AG20443 (cell line): ENCODE data around the gene SPTBN5.

Source experiments
- DNase-seq: peaks from one replicate; pipeline ENCODE4 v3.0.0; 2012; ENCODE audit warnings: low spot score, mixed read lengths

Gene SPTBN5

DNA sequence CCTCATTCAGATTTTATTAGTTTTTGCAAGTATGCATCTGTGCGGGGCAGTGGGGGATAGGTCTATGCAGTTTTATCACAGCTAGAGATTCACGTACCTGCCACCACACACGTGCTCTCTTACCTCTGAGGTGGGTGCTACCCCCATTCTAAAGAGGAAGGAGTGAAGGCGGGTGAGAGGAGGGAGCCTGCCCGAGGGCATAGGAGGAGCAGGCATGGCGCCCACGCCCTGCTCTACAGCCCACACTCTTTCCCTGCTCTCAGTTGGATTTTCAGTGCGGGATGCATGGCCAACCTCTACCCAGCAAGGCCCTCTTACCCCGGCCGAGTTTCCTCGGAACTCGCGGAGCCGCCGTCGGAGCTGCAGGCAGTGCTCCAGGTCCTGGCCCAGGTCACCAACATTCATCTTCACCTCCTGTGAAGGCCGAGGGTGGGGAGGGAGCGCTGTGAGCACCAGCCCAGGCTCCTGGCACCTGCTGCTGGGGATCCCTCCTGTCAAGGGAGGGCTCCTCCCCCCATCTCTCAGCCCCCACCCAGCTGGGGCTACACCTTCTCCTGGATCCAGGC is 28.3 kb downstream of the SPTBN5 start:
- DNase-seq = no peak

DNA sequence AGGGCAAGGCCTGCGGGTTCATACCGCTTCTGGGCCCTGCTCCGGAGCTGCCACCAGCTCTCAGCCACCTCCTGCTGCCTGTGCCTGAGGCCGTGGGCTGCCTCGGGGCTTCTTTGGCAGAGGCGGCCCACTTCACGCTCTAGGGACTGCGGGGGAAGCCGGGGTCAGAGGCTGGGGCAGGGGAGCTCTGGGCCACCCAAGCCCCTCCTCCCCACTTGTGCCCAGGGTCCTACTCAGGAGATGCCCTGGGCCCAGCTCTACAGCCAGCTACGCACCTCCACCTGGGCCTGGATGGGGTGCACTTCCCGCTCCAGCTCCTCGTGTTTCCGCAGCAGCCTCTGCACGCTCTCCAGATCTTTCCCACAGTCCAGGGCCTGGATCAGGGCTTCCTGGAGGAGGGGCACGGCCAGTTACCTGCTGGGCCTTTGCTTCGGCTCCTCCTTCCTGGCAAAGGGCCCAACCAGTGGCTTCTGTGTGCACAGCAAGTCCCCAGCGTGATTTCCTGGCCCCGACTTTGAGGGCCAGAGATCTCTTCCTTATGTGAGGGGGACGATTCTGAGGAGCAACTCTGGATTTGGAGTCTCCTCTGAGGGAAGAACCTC is 31.2 kb downstream of the SPTBN5 start:
- no peak for DNase-seq

DNA sequence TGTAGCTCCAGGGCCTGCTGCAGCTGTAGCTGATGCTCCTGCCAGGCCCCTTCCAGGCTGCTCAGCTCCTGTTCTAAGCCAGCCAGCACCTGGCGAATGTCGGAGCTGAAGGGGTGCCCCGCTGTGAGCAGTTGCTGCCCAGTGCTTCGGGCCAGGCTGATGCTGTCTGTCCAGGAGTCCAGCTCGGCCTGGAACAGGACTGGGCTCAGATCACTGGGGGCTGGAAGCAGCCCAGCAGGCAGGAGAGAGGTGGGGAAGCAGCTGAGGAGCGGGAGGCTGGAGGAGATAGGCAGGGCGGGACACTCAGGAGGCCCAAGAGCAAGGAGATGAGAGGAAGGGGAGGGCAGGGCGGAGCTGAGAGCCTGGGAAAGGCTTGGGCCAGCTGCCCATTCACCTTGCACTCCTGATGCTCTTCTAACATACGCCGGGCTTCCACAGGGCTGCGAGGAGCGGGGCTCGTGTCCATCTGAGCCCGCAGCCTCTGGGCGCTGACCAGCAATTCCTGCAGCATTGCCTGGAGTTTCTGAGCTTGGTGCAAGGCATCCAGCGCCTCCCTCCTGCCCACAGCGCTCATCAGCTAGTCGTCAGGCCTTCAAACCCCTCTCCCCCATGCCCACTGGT is 32.0 kb downstream of the SPTBN5 start:
- no peak for DNase-seq

DNA sequence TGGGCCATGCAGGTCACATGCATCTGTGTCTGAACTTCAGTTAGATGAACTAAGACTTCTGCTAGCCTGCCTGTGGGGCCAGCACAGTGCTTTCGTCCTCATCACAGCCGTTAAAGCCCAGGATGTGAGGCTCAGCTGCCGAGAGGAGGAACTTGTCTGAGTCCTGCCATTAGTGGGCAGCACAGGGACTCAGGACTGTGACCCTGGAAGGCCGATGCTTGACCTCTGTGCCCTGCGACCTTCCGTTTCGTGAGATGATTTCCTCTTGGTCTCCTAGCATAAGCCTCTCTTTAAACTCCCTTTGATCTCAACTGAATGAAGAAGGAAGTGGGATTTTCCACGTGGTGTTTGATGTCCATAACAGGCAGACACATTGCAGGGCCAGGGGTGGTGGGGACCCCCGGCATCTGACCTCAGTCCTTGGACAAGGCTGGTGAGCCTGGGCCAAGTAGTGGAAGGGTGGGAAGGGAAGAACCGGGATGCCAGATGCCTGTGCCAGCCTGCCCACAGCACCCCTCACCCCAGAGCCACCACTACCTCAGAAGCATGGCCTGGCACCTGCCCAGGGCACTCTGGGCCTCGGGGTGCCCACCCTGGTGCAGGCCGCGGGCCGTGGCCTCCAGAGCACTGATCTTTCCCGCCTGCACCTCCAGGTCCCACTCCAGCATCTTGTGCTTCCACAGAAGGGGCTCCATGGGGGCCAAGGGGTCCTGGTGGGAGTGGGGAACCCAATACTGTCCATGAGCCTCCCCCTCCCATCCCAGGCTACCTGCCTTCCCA is 33.6 kb downstream of the SPTBN5 start:
- no peak for DNase-seq

- no peak for DNase-seq
These were observed 35.1 kb downstream of the SPTBN5 start for GRCh38 chr15:41858756-41859155.

DNA sequence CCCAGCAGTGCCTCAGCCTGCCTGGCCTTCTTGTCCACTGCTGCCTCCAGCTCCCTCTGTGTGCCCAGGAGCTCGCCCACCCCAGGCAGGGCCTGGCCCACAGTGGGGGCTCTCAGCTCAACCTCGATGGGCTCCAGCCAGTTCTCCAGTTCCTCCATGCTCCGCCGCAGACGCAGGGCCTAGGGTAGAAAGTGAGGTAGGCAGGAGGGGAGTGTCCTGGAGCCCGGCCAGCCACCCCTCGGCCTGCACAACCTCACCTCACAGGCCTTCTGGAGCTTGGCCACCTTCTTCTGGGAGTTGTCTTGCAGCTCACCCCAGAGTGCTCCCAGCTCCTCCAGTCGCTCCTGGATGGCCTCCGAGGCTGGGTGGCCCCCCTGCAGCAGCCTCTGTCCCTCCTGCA is 36.5 kb downstream of the SPTBN5 start:
- no peak for DNase-seq

GRCh38 chr15:41856716-41857115 is 37.1 kb downstream of the SPTBN5 start:
- DNase-seq = no peak

GRCh38 chr15:41856262-41856661 is 37.6 kb downstream of the SPTBN5 start:
- no peak for DNase-seq

DNA sequence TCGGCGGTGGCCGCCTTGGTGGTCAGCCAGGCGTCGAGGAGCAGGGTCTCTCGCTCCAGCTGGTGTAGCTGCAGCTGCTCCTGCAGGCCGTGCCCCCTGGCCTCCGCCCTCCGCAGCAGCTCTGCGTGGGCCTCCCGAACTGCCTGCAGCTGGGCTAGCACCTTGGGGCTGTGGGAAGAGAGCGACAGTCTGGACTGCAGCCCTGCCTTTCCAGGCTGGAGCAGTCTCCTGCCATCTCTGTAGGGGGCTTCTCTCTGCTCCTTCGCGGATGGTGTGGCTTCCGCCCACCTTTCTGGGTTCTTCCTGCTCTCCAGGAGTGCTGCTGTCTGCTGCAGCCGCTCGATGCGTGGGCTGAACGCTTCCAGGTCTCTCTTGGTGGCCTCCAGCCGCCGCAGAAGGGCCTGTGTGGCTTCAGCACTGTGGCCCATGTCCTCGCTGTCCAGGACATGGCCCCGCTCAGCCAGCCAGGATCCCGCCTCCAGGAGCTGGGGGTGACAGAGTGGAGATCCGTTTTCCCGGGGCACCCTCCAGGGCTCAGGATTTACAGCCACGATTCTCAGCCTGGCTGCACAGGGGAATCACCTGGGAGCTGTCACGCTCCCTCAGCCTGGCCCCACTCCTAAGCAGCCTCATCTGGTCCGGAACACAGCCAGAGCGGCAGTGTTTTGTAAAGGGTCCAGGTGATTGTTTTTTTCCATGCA is 38.4 kb downstream of the SPTBN5 start:
- DNase-seq = no peak

DNA sequence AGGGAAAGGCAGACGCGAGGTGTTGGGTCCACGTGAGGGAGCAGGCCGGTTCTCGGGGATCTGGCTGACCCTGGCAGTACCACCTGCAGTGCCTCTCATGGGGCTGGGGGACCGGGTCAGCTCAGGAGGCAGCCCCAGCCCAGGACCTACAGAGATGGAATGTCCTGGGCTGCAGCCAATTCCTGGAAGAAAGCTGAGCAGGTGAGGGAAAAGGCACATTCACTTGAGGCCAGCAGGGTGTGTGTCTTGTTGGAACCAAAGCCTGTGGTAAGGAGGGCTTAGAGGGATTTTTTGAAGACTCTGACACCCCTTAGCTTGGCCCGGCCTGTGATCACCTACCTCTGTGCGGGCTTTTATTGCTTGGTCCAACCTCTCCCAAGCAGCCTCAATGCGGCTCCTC is 39.4 kb downstream of the SPTBN5 start:
- no peak for DNase-seq

DNA sequence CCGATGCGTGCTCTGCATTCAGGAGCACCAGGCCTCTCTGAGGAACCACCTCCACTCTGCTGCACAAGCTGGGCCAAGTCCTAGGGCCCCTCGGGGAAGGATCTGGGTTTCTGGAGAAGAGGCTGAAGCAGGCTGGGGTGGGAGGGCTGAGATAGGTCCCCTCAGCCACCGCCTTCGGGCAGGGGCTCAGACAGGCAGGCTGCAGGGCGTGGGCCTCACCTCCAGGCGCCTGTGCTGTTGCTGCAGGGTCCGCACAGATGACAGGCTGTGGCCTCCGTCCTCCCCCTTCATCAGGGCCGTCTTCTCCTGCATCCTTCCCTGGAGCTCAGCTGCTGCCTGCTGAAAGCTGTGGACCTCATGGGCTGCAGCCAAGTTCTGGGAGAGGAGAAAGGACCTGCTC is 40.0 kb downstream of the SPTBN5 start:
- no peak for DNase-seq

- DNase-seq = no peak
These were observed 40.9 kb downstream of the SPTBN5 start for GRCh38 chr15:41852736-41853590.

- no peak for DNase-seq
These were observed 42.0 kb downstream of the SPTBN5 start for GRCh38 chr15:41851755-41852370.

DNA sequence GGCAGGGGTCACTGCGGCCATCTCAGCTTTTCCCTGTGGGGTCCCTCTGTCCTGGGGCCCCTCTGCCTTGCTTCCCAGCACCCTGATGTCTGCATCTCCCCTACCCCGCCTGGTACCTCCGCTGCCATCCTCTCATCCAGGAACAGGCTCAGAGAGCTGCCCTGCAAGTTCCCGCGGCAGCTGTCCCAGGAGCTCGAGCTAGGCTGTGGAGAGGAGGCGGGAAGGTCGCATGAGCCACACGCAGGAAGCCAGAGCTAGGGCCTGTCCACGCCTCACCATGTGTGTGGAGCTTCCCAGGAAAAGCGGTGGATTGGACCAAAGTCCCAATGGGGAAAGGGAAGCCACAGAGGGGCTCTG is 42.7 kb downstream of the SPTBN5 start:
- no peak for DNase-seq

GRCh38 chr15:41850482-41851166 is 43.2 kb downstream of the SPTBN5 start:
- no peak for DNase-seq

GRCh38 chr15:41849861-41850260 is 44.0 kb downstream of the SPTBN5 start:
- DNase-seq = no peak

- DNase-seq = no peak
These were observed 44.6 kb downstream of the SPTBN5 start for GRCh38 chr15:41849204-41849603.

- no peak for DNase-seq
These were observed 45.2 kb downstream of the SPTBN5 start for GRCh38 chr15:41848631-41849030.

DNA sequence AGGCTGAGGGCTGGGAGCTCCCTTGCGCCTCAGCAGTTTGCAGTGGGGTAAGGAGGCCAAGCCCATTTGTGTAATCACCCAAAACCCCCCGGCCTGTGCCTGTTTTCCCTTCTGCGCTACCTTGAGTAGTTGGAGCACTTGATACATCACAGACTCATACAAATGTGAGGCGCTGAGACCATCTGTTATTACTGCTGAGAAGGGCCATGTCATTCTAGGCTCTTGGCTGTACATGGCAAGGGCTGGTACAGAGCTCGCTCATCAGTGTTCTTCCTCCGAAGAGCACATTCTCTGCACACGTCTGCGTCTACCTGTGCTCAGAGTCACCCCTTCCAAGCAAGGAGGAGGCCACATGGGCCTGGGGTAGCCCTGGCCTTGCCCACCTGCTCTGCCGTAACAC is 45.9 kb downstream of the SPTBN5 start:
- DNase-seq = no peak

DNA sequence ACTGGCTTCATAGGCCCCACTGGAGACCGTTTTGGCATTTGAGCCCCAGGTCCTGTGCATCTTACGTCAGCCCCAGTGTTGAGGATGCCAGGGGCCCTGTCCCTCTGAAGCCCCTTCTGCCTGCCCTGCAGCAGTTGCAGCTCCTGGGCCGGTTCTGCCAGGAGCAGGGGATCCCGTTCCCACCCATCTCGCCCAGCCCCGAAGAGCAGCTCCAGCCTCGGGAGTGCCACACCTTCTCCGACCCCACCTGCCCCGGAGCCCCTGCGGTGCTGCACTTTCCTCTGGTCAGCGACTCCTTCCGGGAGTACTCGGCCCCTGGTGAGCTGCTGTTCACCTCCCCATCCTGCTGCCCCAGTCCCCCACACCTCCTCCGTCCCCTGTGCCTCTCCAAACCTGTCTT is 46.6 kb downstream of the SPTBN5 start:
- no peak for DNase-seq

DNA sequence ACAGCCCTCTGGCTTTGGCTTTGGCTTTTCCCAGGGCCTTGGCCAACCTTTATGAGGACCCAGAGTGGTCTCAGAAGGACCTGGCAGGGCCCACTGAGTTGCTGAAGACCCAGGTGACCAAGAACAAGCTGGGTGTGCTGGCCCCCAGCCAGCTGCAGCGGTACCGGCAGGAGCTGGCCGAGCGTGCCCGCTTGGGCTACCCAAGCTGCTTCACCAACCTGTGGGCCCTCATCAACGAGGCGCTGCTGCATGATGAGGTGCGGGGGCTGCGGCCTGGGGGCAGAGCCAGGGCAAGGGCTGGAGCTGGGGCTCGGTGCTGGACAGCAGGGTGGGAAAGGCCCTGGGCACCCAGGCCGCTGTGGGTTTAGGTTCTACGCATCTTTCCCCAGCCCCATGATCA is 49.0 kb downstream of the SPTBN5 start:
- DNase-seq = no peak
